NCI-H1417 (cell line): ENCODE data around the gene CPLANE1.

Experiments
- DNase-seq, 3 experiments: peaks; one replicate each; lab custom pipeline; 2025; lab: John Stamatoyannopoulos, UW

The CPLANE1 gene

DNA sequence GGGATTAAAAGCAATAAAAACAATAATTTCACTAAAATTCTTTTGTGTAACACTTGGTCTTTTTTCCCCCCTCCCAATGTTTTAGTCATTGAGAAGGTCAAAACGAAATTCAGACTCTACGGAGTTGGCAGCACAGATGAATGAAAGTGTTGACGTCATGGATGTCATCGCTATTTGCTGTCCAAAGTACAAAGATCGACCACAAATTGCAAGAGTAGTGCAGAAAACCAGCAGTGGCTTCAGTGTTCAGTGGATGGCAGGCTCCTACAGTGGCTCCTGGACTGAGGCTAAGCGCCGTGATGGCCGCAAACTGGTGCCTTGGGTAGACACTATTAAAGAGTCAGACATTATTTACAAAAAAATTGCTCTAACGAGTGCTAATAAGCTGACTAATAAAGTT is 184.7 kb downstream of the CPLANE1 start:
- DNase-seq: no peak

DNA sequence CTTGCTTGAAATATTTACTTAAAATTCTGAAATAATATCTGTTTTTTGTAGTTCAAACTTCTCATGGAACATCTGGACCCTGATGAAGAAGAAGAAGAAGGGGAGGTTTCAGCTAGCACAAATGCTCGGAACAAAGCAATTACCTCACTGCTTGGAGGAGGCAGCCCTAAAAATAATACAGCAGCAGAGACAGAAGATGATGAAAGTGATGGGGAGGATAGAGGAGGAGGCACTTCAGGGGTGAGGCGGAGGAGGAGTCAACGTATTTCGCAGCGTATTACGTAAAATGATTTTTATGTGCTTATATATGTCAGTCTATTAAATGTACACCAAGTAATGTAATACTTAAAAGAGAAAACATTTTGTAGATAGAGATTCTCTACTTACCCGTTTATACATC is 185.4 kb downstream of the CPLANE1 start:
- no peak for DNase-seq

DNA sequence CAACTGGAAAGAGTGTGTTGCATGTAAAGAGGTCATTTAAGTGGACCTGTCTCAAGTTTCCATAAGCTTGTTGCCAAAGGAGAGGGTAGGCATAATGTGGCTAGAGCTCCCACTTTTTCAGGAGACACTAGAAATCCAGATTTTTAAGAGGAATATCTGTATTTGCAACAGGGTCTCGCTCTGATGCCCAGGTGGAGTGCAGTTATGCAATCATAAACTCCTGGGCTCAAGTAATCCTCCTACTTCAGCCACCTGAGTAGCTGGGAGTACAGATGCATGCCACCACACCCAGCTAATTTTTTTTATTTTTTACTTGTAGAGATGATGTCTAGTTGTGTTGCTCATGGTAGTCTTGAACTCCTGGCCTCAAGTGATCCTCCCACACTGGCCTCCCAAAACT is 189.1 kb downstream of the CPLANE1 start:
- no peak for DNase-seq

DNA sequence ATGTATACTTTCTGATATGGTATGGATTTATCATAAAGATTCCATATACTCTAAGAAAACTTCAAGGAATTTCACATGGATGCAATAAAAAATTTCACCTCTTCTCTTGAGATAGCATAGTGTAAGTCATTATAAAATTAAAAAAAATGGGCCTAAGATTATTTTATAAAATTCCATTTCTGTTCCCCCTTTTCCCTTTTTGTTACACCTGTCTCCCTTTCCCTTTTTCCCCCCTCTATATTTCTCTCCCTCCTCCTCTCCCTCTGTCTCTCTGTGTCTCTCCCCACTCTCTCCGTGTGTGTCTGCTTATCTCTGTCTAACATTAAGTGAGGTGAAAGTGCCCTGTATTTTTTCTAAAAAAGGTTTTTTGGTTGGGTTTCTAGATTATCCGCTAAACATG is 192.4 kb downstream of the CPLANE1 start:
- no peak for DNase-seq
